Glutamatergic neuron (in vitro differentiated cells): ENCODE results near the gene CHI3L1. TPM values are rescaled to one million over a fixed set of nuclear protein-coding genes. Genes with fewer than 3 reads are reported as not detected.

Experiments
- DNase-seq: peaks from one replicate; pipeline ENCODE4 v3.0.0; 2022
- H3K27ac Mint-ChIP-seq: one replicate; pipeline ENCODE4 v1.8.0; 2020; ENCODE audit warnings: mild to moderate bottlenecking, mixed read lengths, inconsistent platforms; ENCODE audit not compliant: unreplicated experiment
- H3K27me3 Mint-ChIP-seq: one replicate; pipeline ENCODE4 v1.8.0; 2020; ENCODE audit warnings: mild to moderate bottlenecking, moderate library complexity, mixed read lengths, inconsistent platforms; ENCODE audit not compliant: unreplicated experiment
- H3K36me3 Mint-ChIP-seq: one replicate; pipeline ENCODE4 v1.8.0; 2020; ENCODE audit warnings: mild to moderate bottlenecking, mixed read lengths, inconsistent platforms; ENCODE audit not compliant: unreplicated experiment
- H3K4me1 Mint-ChIP-seq: one replicate; pipeline ENCODE4 v1.8.0; 2020; ENCODE audit warnings: mild to moderate bottlenecking, low read depth, mixed read lengths, inconsistent platforms; ENCODE audit not compliant: unreplicated experiment
- H3K4me3 Mint-ChIP-seq: one replicate; pipeline ENCODE4 v1.8.0; 2020; ENCODE audit warnings: mild to moderate bottlenecking, mixed read lengths, inconsistent platforms; ENCODE audit not compliant: unreplicated experiment
- H3K9me3 Mint-ChIP-seq: one replicate; pipeline ENCODE4 v1.8.0; 2020; ENCODE audit warnings: mild to moderate bottlenecking, moderate library complexity, mixed read lengths, inconsistent platforms; ENCODE audit not compliant: unreplicated experiment
- total RNA-seq: library from RNA; stranded (reverse); fragmentation: NEBNext Ultra II Directional; extraction: Animal tissue kit (Norgen Biotek cat#: 25700); gene quantifications from one replicate; pipeline ENCODE4 v1.2.1, GENCODE V29; 2021; ENCODE audit not compliant: unreplicated experiment
- TF ChIP-seq, protein P1 (sequence below): fragments of 200-600 bp; sonication (generic); IDR thresholded peaks from one replicate; pipeline ENCODE4 v1.5.0; 2021; ENCODE audit not compliant: partially characterized antibody, unreplicated experiment

CHI3L1 gene
- total RNA-seq, 1 donor from 2014 or later, result not detected

DNA sequence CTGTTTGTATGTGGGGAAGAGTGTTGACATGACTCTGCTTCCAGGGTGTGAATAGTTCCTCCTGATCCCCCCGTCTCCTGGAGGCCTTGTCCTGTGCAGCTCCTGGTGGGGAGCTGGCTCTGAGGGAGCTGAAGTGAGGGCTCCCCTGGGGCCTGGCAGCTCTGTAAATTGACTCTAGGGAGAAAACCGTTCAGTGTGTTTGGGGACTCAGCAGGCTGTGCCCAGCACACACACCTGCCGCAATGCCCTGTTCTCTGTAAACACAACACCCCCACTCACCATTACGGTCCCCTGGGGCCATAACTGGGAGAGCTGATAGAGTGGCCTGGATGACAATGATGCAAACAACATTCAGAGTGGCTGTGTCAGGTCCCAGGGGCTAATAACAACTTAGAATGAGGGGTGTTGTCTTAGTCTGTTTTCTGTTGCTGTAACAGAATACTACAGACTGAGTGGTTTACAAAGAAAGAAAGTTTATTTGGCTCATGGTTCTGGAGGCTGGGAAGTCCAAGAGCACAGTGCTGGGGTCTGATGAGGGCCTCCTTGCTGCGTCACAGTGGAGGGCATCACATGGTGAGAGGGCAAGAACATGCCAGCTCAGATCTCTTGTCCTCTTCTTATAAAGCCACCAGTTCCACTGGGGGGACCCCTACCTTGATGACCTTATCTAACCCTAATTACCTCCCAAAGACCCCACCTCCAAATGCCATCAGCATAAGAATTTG, 43.7 kb downstream of the CHI3L1 start:
- Mint-ChIP-seq H3K36me3 (peaks cover 10% of the 10 kb centered on the region), H3K4me3 (no peak overlapping the region), H3K4me1 (peaks cover 15% of the 10 kb centered on the region), H3K27ac (no peak overlapping the region), H3K9me3 (peaks cover 2% of the 10 kb centered on the region), H3K27me3 (peaks cover 8% of the 10 kb centered on the region)
- DNase-seq, result no peak
- TF ChIP-seq, protein P1, sequence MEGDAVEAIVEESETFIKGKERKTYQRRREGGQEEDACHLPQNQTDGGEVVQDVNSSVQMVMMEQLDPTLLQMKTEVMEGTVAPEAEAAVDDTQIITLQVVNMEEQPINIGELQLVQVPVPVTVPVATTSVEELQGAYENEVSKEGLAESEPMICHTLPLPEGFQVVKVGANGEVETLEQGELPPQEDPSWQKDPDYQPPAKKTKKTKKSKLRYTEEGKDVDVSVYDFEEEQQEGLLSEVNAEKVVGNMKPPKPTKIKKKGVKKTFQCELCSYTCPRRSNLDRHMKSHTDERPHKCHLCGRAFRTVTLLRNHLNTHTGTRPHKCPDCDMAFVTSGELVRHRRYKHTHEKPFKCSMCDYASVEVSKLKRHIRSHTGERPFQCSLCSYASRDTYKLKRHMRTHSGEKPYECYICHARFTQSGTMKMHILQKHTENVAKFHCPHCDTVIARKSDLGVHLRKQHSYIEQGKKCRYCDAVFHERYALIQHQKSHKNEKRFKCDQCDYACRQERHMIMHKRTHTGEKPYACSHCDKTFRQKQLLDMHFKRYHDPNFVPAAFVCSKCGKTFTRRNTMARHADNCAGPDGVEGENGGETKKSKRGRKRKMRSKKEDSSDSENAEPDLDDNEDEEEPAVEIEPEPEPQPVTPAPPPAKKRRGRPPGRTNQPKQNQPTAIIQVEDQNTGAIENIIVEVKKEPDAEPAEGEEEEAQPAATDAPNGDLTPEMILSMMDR, result no peak

- no peak for DNase-seq
- H3K9me3 Mint-ChIP-seq, result peaks cover 2% of the 10 kb centered on the region
- no peak overlapping the region for H3K27ac Mint-ChIP-seq
- peaks cover 8% of the 10 kb centered on the region for H3K27me3 Mint-ChIP-seq
- TF ChIP-seq, protein P1, result no peak
- no peak overlapping the region for H3K4me3 Mint-ChIP-seq
- peaks cover 10% of the 10 kb centered on the region for H3K36me3 Mint-ChIP-seq
- peaks cover 10% of the 10 kb centered on the region for H3K4me1 Mint-ChIP-seq
These were observed 44.4 kb downstream of the CHI3L1 start for GRCh38 chr1:203142124-203142523.

DNA sequence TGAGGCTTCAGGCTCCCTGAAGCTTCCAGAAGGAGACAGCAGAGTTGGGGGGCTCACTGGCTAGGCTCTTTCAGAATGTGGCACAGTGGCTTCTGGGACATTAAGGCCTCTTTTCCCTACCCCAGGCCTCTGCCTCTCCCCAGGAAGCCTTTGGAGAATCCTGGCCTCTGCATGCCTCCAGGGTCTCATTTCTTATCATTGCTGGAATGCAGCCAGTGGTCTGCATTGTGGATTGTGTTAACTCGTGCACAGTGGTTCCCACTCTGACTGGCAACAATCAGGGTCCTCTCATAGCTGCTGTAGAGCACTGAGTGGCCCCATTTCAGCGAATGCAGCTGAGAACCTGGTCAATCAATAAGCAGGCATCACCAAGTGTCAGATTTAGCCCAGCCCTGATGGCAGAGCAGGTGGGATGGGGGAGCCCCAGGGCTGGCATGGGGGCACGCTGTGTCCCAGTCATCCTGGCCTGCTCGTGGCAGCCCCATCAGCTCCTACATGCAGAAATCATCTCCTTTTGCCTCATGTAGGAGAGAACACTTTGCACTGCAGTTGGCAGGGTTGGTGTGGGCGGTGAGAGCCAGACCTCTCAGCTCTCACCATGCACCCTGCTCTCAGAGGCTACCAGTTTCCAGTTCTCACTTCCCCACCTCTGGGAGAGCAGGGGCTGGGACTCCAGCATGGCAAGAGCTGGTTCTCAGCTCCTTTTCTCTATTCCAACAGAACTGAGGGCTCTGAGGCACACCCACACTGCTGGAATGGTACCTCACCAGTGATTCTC, 45.6 kb downstream of the CHI3L1 start:
- Mint-ChIP-seq H3K27ac (no peak overlapping the region), H3K27me3 (peaks cover 6% of the 10 kb centered on the region), H3K9me3 (peaks cover 2% of the 10 kb centered on the region), H3K36me3 (peaks cover 10% of the 10 kb centered on the region), H3K4me1 (peaks cover 9% of the 10 kb centered on the region), H3K4me3 (no peak overlapping the region)
- TF ChIP-seq, protein P1, result no peak
- no peak for DNase-seq

GRCh38 chr1:203139976-203140475, 46.5 kb downstream of the CHI3L1 start:
- Mint-ChIP-seq H3K4me1 (peaks cover 6% of the 10 kb centered on the region), H3K4me3 (no peak overlapping the region), H3K27ac (no peak overlapping the region), H3K36me3 (peaks cover 10% of the 10 kb centered on the region), H3K27me3 (peaks cover 6% of the 10 kb centered on the region), H3K9me3 (no peaks in the 10 kb centered on the region)
- no peak for DNase-seq
- TF ChIP-seq, protein P1, result no peak

GRCh38 chr1:203138066-203138465, 48.4 kb downstream of the CHI3L1 start:
- no peak for DNase-seq
- Mint-ChIP-seq H3K9me3 (no peaks in the 10 kb centered on the region), H3K36me3 (peaks cover 10% of the 10 kb centered on the region), H3K4me3 (no peak overlapping the region), H3K4me1 (peaks cover 4% of the 10 kb centered on the region), H3K27ac (no peak overlapping the region), H3K27me3 (no peaks in the 10 kb centered on the region)
- TF ChIP-seq, protein P1, result no peak
